Measurements from ENCODE around the gene TRIM58. TPM values are rescaled to one million over a fixed set of nuclear protein-coding genes. Genes with fewer than 3 reads are reported as not detected.

TRIM58 gene
- total and polyA plus RNA-seq, 9 of the 15 experiments (the other 6 are each of a cell fraction or from before 2014, with no cell fraction given) = 3.8 to 19.1 (median 7.2) TPM

GRCh38 chr1:247857069-247857984 is at the start of gene TRIM58 (continued):
- TF ChIP-seq, protein P1, sequence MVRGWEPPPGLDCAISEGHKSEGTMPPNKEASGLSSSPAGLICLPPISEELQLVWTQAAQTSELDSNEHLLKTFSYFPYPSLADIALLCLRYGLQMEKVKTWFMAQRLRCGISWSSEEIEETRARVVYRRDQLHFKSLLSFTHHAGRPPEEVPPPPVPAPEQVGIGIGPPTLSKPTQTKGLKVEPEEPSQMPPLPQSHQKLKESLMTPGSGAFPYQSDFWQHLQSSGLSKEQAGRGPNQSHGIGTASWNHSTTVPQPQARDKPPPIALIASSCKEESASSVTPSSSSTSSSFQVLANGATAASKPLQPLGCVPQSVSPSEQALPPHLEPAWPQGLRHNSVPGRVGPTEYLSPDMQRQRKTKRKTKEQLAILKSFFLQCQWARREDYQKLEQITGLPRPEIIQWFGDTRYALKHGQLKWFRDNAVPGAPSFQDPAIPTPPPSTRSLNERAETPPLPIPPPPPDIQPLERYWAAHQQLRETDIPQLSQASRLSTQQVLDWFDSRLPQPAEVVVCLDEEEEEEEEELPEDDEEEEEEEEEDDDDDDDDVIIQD (CRISPR knock-in tag; IDR thresholded peaks at IDR 0.05) = peak; percentile 40; the same call in 1 of the 2 replicates
- TF ChIP-seq ZNF282 (CRISPR knock-in tag; IDR thresholded peaks at IDR 0.05) = peak; percentile 29; the same call in 1 of the 2 replicates
- TF ChIP-seq ZNF57 (CRISPR knock-in tag; IDR thresholded peaks at IDR 0.05) = no peak
- TF ChIP-seq GMEB1 (CRISPR knock-in tag; IDR thresholded peaks at IDR 0.05) = peak; percentile 89
- TF ChIP-seq GTF2F1 (IDR thresholded peaks at IDR 0.05; ENCODE audit: low read depth, low read length) = no peak
- TF ChIP-seq GABPB2 (CRISPR knock-in tag; conservative IDR thresholded peaks at IDR 0.05) = no peak
- TF ChIP-seq ELF1 (tag; IDR thresholded peaks at IDR 0.05) = peak; percentile 50
- TF ChIP-seq SRSF1 (IDR thresholded peaks at IDR 0.05; ENCODE audit: low read depth, low read length) = no peak
- TF ChIP-seq CREB1 (IDR thresholded peaks at IDR 0.05) = peak; percentile 55; the same call in 1 of the 2 replicates
- peak; percentile 49; the same call in 1 of the 2 replicates for TF ChIP-seq CREB1 (CRISPR knock-in tag; IDR thresholded peaks at IDR 0.05)
- peak; percentile 36 for TF ChIP-seq RBM22 (IDR thresholded peaks at IDR 0.05; ENCODE audit: low read depth, low read length, poor library complexity, severe bottlenecking)
- TF ChIP-seq CBX3 (IDR thresholded peaks at IDR 0.05; ENCODE audit: borderline replicate concordance in 1 of 2, low read length in 2 of 2) = peak in 1 of 2 experiments; percentile 49; a peak in 1 of 3 replicates
- no peak for TF ChIP-seq ETV1 (tag; conservative IDR thresholded peaks at IDR 0.05; ENCODE audit: low read depth)
- peak; percentile 57 for TF ChIP-seq EP300 (IDR thresholded peaks at IDR 0.05; ENCODE audit: low read length)
- 0 out of 2 replicates have a peak, but pooled peaks have one; percentile 5 for TF ChIP-seq MXI1 (IDR thresholded peaks at IDR 0.05; ENCODE audit: low read depth, low read length)
- no peak for TF ChIP-seq CHAMP1 (IDR thresholded peaks at IDR 0.05)
- TF ChIP-seq, protein P2, sequence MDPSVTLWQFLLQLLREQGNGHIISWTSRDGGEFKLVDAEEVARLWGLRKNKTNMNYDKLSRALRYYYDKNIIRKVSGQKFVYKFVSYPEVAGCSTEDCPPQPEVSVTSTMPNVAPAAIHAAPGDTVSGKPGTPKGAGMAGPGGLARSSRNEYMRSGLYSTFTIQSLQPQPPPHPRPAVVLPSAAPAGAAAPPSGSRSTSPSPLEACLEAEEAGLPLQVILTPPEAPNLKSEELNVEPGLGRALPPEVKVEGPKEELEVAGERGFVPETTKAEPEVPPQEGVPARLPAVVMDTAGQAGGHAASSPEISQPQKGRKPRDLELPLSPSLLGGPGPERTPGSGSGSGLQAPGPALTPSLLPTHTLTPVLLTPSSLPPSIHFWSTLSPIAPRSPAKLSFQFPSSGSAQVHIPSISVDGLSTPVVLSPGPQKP (CRISPR knock-in tag; IDR thresholded peaks at IDR 0.05) = no peak
- TF ChIP-seq CREM (IDR thresholded peaks at IDR 0.05; ENCODE audit: low read depth) = peak; percentile 72
- TF ChIP-seq POLR2B (IDR thresholded peaks at IDR 0.05; ENCODE audit: low read depth, partially characterized antibody) = peak; percentile 33
- no peak; the same call in 1 of the 2 replicates for TF ChIP-seq ZNF143 (CRISPR knock-in tag; IDR thresholded peaks at IDR 0.05)
- TF ChIP-seq HMGN3 (IDR thresholded peaks at IDR 0.05; ENCODE audit: borderline replicate concordance, extremely low read depth, insufficient read length, low read depth, low read length) = peak; percentile 38
